Measurements from ENCODE around the gene FARP2.

DNA sequence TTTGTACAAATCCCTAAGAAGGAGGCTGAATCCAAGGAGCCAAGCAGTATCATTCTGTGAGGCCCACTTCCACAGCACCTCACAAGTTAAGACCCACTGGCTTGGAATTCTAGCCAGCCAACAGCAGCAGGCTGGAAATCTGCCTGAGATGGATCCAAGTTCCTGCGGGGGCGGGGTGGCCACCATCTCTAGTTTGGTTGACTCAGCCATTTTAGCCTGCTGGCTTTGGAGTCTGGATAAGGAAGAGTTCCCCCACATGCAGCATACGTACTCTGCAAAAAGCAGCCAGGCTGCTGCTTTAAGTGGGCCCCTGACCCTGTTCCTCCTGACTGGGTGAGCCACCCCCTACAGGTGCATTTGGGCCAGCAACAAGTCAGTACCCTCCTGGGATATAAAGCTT lies 65.2 kb downstream of the FARP2 start:
- TF ChIP-seq, protein P1, sequence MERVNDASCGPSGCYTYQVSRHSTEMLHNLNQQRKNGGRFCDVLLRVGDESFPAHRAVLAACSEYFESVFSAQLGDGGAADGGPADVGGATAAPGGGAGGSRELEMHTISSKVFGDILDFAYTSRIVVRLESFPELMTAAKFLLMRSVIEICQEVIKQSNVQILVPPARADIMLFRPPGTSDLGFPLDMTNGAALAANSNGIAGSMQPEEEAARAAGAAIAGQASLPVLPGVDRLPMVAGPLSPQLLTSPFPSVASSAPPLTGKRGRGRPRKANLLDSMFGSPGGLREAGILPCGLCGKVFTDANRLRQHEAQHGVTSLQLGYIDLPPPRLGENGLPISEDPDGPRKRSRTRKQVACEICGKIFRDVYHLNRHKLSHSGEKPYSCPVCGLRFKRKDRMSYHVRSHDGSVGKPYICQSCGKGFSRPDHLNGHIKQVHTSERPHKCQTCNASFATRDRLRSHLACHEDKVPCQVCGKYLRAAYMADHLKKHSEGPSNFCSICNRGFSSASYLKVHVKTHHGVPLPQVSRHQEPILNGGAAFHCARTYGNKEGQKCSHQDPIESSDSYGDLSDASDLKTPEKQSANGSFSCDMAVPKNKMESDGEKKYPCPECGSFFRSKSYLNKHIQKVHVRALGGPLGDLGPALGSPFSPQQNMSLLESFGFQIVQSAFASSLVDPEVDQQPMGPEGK (CRISPR knock-in tag; IDR thresholded peaks at IDR 0.05; ENCODE audit: borderline replicate concordance), result no peak
- no peak for TF ChIP-seq ISL1 (CRISPR knock-in tag; IDR thresholded peaks at IDR 0.05)
- no peak for TF ChIP-seq TCF4 (CRISPR knock-in tag; IDR thresholded peaks at IDR 0.05; ENCODE audit: borderline replicate concordance)
- TF ChIP-seq POU6F1 (CRISPR knock-in tag; IDR thresholded peaks at IDR 0.05; ENCODE audit: borderline replicate concordance, low read depth), result no peak
- no peak for TF ChIP-seq SNAI2 (CRISPR knock-in tag; IDR thresholded peaks at IDR 0.05)
- TF ChIP-seq OSR1 (CRISPR knock-in tag; IDR thresholded peaks at IDR 0.05), result no peak
- TF ChIP-seq ESRRG (CRISPR knock-in tag; IDR thresholded peaks at IDR 0.05), result no peak
- no peak for TF ChIP-seq BACH2 (CRISPR knock-in tag; IDR thresholded peaks at IDR 0.05; ENCODE audit: borderline replicate concordance)
- no peak for TF ChIP-seq RARB (CRISPR knock-in tag; IDR thresholded peaks at IDR 0.05)
- TF ChIP-seq TSHZ2 (CRISPR knock-in tag; IDR thresholded peaks at IDR 0.05), result no peak
- TF ChIP-seq, protein P2, sequence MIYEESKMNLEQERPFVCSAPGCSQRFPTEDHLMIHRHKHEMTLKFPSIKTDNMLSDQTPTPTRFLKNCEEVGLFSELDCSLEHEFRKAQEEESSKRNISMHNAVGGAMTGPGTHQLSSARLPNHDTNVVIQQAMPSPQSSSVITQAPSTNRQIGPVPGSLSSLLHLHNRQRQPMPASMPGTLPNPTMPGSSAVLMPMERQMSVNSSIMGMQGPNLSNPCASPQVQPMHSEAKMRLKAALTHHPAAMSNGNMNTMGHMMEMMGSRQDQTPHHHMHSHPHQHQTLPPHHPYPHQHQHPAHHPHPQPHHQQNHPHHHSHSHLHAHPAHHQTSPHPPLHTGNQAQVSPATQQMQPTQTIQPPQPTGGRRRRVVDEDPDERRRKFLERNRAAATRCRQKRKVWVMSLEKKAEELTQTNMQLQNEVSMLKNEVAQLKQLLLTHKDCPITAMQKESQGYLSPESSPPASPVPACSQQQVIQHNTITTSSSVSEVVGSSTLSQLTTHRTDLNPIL (CRISPR knock-in tag; IDR thresholded peaks at IDR 0.05; ENCODE audit: low read depth), result no peak
- TF ChIP-seq ARNTL (CRISPR knock-in tag; IDR thresholded peaks at IDR 0.05; ENCODE audit: borderline replicate concordance, low read depth), result no peak
- no peak for TF ChIP-seq GLIS3 (CRISPR knock-in tag; IDR thresholded peaks at IDR 0.05)
- no peak for TF ChIP-seq ZFP30 (CRISPR knock-in tag; IDR thresholded peaks at IDR 0.05)
